Measurements from ENCODE around the gene MRGPRD.

MRGPRD gene

GRCh38 chr11:68955607-68955958 lies 25.2 kb downstream of the MRGPRD start:
- 70 to 83% methylated on average over 1 to 2 of the region's 5 CpGs for WGBS, 2 experiments (ENCODE audit: insufficient coverage in 2 of 2)
- no peaks in the 10 kb centered on the region for H3K36me3 ChIP-seq (ENCODE audit: control insufficient read depth, insufficient read depth, low read length)
- H3K4me3 ChIP-seq (ENCODE audit: extremely low read depth, insufficient read depth, low read length, poor library complexity, severe bottlenecking): no peak overlapping the region
- H3K9me3 ChIP-seq (ENCODE audit: control insufficient read depth, low read length): no peaks in the 10 kb centered on the region
- H3K27ac ChIP-seq (ENCODE audit: low read depth, low read length, severe bottlenecking): no peak overlapping the region
- H3K4me1 ChIP-seq (ENCODE audit: control insufficient read depth, insufficient read depth, low read length, poor library complexity, severe bottlenecking): no peaks in the 10 kb centered on the region

GRCh38 chr11:68954836-68955606 lies 25.8 kb downstream of the MRGPRD start:
- no peaks in the 10 kb centered on the region for H3K9me3 ChIP-seq (ENCODE audit: control insufficient read depth, low read length)
- H3K4me1 ChIP-seq (ENCODE audit: control insufficient read depth, insufficient read depth, low read length, poor library complexity, severe bottlenecking): no peaks in the 10 kb centered on the region
- H3K36me3 ChIP-seq (ENCODE audit: control insufficient read depth, insufficient read depth, low read length): no peaks in the 10 kb centered on the region
- WGBS, 2 experiments (ENCODE audit: insufficient coverage in 2 of 2): 72 to 79% methylated on average over 26 to 27 of the region's 30 CpGs
- H3K27ac ChIP-seq (ENCODE audit: low read depth, low read length, severe bottlenecking): no peak overlapping the region
- H3K4me3 ChIP-seq (ENCODE audit: extremely low read depth, insufficient read depth, low read length, poor library complexity, severe bottlenecking): no peak overlapping the region

- 22 to 42% methylated on average over 9 of the region's 9 CpGs for WGBS, 2 experiments (ENCODE audit: insufficient coverage in 2 of 2)
- H3K4me3 ChIP-seq (ENCODE audit: extremely low read depth, insufficient read depth, low read length, poor library complexity, severe bottlenecking): no peak overlapping the region
- H3K27ac ChIP-seq (ENCODE audit: low read depth, low read length, severe bottlenecking): no peak overlapping the region
- no peaks in the 10 kb centered on the region for H3K4me1 ChIP-seq (ENCODE audit: control insufficient read depth, insufficient read depth, low read length, poor library complexity, severe bottlenecking)
- H3K9me3 ChIP-seq (ENCODE audit: control insufficient read depth, low read length): no peaks in the 10 kb centered on the region
- no peaks in the 10 kb centered on the region for H3K36me3 ChIP-seq (ENCODE audit: control insufficient read depth, insufficient read depth, low read length)
Measured at GRCh38 chr11:68950762-68951161, 30.0 kb downstream of the MRGPRD start.

GRCh38 chr11:68950270-68950669 lies 30.5 kb downstream of the MRGPRD start:
- no peak overlapping the region for H3K27ac ChIP-seq (ENCODE audit: low read depth, low read length, severe bottlenecking)
- WGBS, 2 experiments (ENCODE audit: insufficient coverage in 2 of 2): 49 to 50% methylated on average over 2 to 5 of the region's 5 CpGs
- no peaks in the 10 kb centered on the region for H3K36me3 ChIP-seq (ENCODE audit: control insufficient read depth, insufficient read depth, low read length)
- H3K4me3 ChIP-seq (ENCODE audit: extremely low read depth, insufficient read depth, low read length, poor library complexity, severe bottlenecking): no peak overlapping the region
- no peaks in the 10 kb centered on the region for H3K4me1 ChIP-seq (ENCODE audit: control insufficient read depth, insufficient read depth, low read length, poor library complexity, severe bottlenecking)
- no peaks in the 10 kb centered on the region for H3K9me3 ChIP-seq (ENCODE audit: control insufficient read depth, low read length)

- H3K4me1 ChIP-seq (ENCODE audit: control insufficient read depth, insufficient read depth, low read length, poor library complexity, severe bottlenecking): no peaks in the 10 kb centered on the region
- no peaks in the 10 kb centered on the region for H3K36me3 ChIP-seq (ENCODE audit: control insufficient read depth, insufficient read depth, low read length)
- H3K4me3 ChIP-seq (ENCODE audit: extremely low read depth, insufficient read depth, low read length, poor library complexity, severe bottlenecking): no peak overlapping the region
- WGBS, 2 experiments (ENCODE audit: insufficient coverage in 2 of 2): 93 to 94% methylated on average over 16 to 17 of the region's 17 CpGs
- no peaks in the 10 kb centered on the region for H3K9me3 ChIP-seq (ENCODE audit: control insufficient read depth, low read length)
- no peak overlapping the region for H3K27ac ChIP-seq (ENCODE audit: low read depth, low read length, severe bottlenecking)
Measured at GRCh38 chr11:68948935-68949334, 31.9 kb downstream of the MRGPRD start.

GRCh38 chr11:68948496-68948895 lies 32.3 kb downstream of the MRGPRD start:
- no peaks in the 10 kb centered on the region for H3K36me3 ChIP-seq (ENCODE audit: control insufficient read depth, insufficient read depth, low read length)
- no peaks in the 10 kb centered on the region for H3K9me3 ChIP-seq (ENCODE audit: control insufficient read depth, low read length)
- no peak overlapping the region for H3K4me3 ChIP-seq (ENCODE audit: extremely low read depth, insufficient read depth, low read length, poor library complexity, severe bottlenecking)
- WGBS, 2 experiments (ENCODE audit: insufficient coverage in 2 of 2): 60 to 100% methylated on average over 1 to 2 of the region's 2 CpGs
- no peak overlapping the region for H3K27ac ChIP-seq (ENCODE audit: low read depth, low read length, severe bottlenecking)
- H3K4me1 ChIP-seq (ENCODE audit: control insufficient read depth, insufficient read depth, low read length, poor library complexity, severe bottlenecking): no peaks in the 10 kb centered on the region

GRCh38 chr11:68947151-68947550 lies 33.6 kb downstream of the MRGPRD start:
- Histone ChIP-seq H3K4me1 (ENCODE audit: control insufficient read depth, insufficient read depth, low read length, poor library complexity, severe bottlenecking) (no peaks in the 10 kb centered on the region), H3K9me3 (ENCODE audit: control insufficient read depth, low read length) (no peaks in the 10 kb centered on the region), H3K4me3 (ENCODE audit: extremely low read depth, insufficient read depth, low read length, poor library complexity, severe bottlenecking) (no peak overlapping the region), H3K27ac (ENCODE audit: low read depth, low read length, severe bottlenecking) (no peak overlapping the region), H3K36me3 (ENCODE audit: control insufficient read depth, insufficient read depth, low read length) (no peaks in the 10 kb centered on the region)
- 77 to 81% methylated on average over 6 to 9 of the region's 11 CpGs for WGBS, 2 experiments (ENCODE audit: insufficient coverage in 2 of 2)

- Histone ChIP-seq H3K4me3 (ENCODE audit: extremely low read depth, insufficient read depth, low read length, poor library complexity, severe bottlenecking) (no peak overlapping the region), H3K4me1 (ENCODE audit: control insufficient read depth, insufficient read depth, low read length, poor library complexity, severe bottlenecking) (no peaks in the 10 kb centered on the region), H3K27ac (ENCODE audit: low read depth, low read length, severe bottlenecking) (no peak overlapping the region), H3K36me3 (ENCODE audit: control insufficient read depth, insufficient read depth, low read length) (no peaks in the 10 kb centered on the region), H3K9me3 (ENCODE audit: control insufficient read depth, low read length) (no peaks in the 10 kb centered on the region)
- 90 to 93% methylated on average over 13 to 16 of the region's 18 CpGs for WGBS, 2 experiments (ENCODE audit: insufficient coverage in 2 of 2)
Measured at GRCh38 chr11:68946416-68947090, 34.2 kb downstream of the MRGPRD start.

GRCh38 chr11:68942751-68943271 lies 38.0 kb downstream of the MRGPRD start:
- H3K4me3 ChIP-seq (ENCODE audit: extremely low read depth, insufficient read depth, low read length, poor library complexity, severe bottlenecking): no peak overlapping the region
- 84 to 87% methylated on average over 8 to 9 of the region's 9 CpGs for WGBS, 2 experiments (ENCODE audit: insufficient coverage in 2 of 2)
- peaks cover 13% of the 10 kb centered on the region for H3K36me3 ChIP-seq (ENCODE audit: control insufficient read depth, insufficient read depth, low read length)
- H3K4me1 ChIP-seq (ENCODE audit: control insufficient read depth, insufficient read depth, low read length, poor library complexity, severe bottlenecking): no peaks in the 10 kb centered on the region
- H3K9me3 ChIP-seq (ENCODE audit: control insufficient read depth, low read length): no peaks in the 10 kb centered on the region
- no peak overlapping the region for H3K27ac ChIP-seq (ENCODE audit: low read depth, low read length, severe bottlenecking)

GRCh38 chr11:68942095-68942620 lies 38.6 kb downstream of the MRGPRD start:
- 80 to 84% methylated on average over 8 to 11 of the region's 11 CpGs for WGBS, 2 experiments (ENCODE audit: insufficient coverage in 2 of 2)
- H3K36me3 ChIP-seq (ENCODE audit: control insufficient read depth, insufficient read depth, low read length): peaks cover 18% of the 10 kb centered on the region
- no peak overlapping the region for H3K27ac ChIP-seq (ENCODE audit: low read depth, low read length, severe bottlenecking)
- no peaks in the 10 kb centered on the region for H3K4me1 ChIP-seq (ENCODE audit: control insufficient read depth, insufficient read depth, low read length, poor library complexity, severe bottlenecking)
- no peaks in the 10 kb centered on the region for H3K9me3 ChIP-seq (ENCODE audit: control insufficient read depth, low read length)
- H3K4me3 ChIP-seq (ENCODE audit: extremely low read depth, insufficient read depth, low read length, poor library complexity, severe bottlenecking): no peak overlapping the region

All from mesodermal cell (in vitro differentiated cells).